SK-N-SH treated with all-trans-retinoic acid at 6 μM for 48 hours (cell line): Measurements from ENCODE around the gene CAPN12.

Source experiments
- ATAC-seq: fragments of 200-7000 bp; cut with Tn5 transposase; 3 replicates; pipeline ENCODE4 v1.9.1; 2020; ENCODE audit warnings: mild to moderate bottlenecking, moderate library complexity
- ARNTL ChIP-seq: fragments of 450-650 bp; formaldehyde crosslinking; IDR thresholded peaks from 2 replicates; pipeline ENCODE4 v1.5.0; 2020; ENCODE audit warnings: low read depth, mild to moderate bottlenecking, moderate library complexity, borderline replicate concordance
- BACH2 ChIP-seq: fragments of 250-450 bp; sonication (Bioruptor Pico); IDR thresholded peaks from 2 replicates; pipeline ENCODE4 v1.9.0; 2021; ENCODE audit warnings: mild to moderate bottlenecking, borderline replicate concordance
- CREB5 ChIP-seq: fragments of 250-450 bp; sonication (Bioruptor Pico); IDR thresholded peaks from 2 replicates; pipeline ENCODE4 v1.5.1; 2020; ENCODE audit warnings: low read depth, mild to moderate bottlenecking, moderate library complexity
- CSDC2 ChIP-seq: fragments of 250-450 bp; sonication (Bioruptor Pico); IDR thresholded peaks from 2 replicates; pipeline ENCODE4 v1.5.0; 2020; ENCODE audit warnings: mild to moderate bottlenecking, moderate library complexity
- CSRNP3 ChIP-seq: fragments of 250-450 bp; sonication (Bioruptor Pico); IDR thresholded peaks from 2 replicates; pipeline ENCODE4 v1.5.1; 2021; ENCODE audit warnings: mild to moderate bottlenecking, moderate library complexity
- ESRRG ChIP-seq: fragments of 250-450 bp; sonication (Bioruptor Pico); IDR thresholded peaks from 2 replicates; pipeline ENCODE4 v1.6.1; 2021; ENCODE audit warnings: mild to moderate bottlenecking
- GLIS3 ChIP-seq: fragments of 250-450 bp; sonication (Bioruptor Pico); IDR thresholded peaks from 2 replicates; pipeline ENCODE4 v1.5.0; 2020; ENCODE audit warnings: mild to moderate bottlenecking, moderate library complexity
- ISL1 ChIP-seq: fragments of 250-450 bp; sonication (Bioruptor Pico); IDR thresholded peaks from 2 replicates; pipeline ENCODE4 v2.1.2; 2022; ENCODE audit warnings: mild to moderate bottlenecking, moderate library complexity
- PATZ1 ChIP-seq: fragments of 250-450 bp; sonication (Bioruptor Pico); IDR thresholded peaks from 2 replicates; pipeline ENCODE4 v1.8.0; 2020; ENCODE audit warnings: mild to moderate bottlenecking, moderate library complexity, borderline replicate concordance
- PPARA ChIP-seq: fragments of 250-450 bp; sonication (Bioruptor Pico); IDR thresholded peaks from 2 replicates; pipeline ENCODE4 v1.5.0; 2020; ENCODE audit warnings: mild to moderate bottlenecking, borderline replicate concordance
- RARB ChIP-seq: fragments of 250-450 bp; sonication (Bioruptor Pico); IDR thresholded peaks from 2 replicates; pipeline ENCODE4 v1.8.0; 2021; ENCODE audit warnings: mild to moderate bottlenecking, moderate library complexity
- SNAI2 ChIP-seq: fragments of 250-450 bp; sonication (Bioruptor Pico); IDR thresholded peaks from 2 replicates; pipeline ENCODE4 v1.5.0; 2020; ENCODE audit warnings: mild to moderate bottlenecking, moderate library complexity
- TCF4 ChIP-seq: fragments of 250-450 bp; sonication (Bioruptor Pico); IDR thresholded peaks from 2 replicates; pipeline ENCODE4 v1.8.0; 2021; ENCODE audit warnings: mild to moderate bottlenecking, moderate library complexity, borderline replicate concordance
- TOX ChIP-seq: fragments of 250-450 bp; sonication (Bioruptor Pico); IDR thresholded peaks from 2 replicates; pipeline ENCODE4 v1.8.0; 2021; ENCODE audit warnings: mild to moderate bottlenecking, moderate library complexity, borderline replicate concordance
- TSHZ2 ChIP-seq: fragments of 250-450 bp; sonication (Bioruptor Pico); IDR thresholded peaks from 2 replicates; pipeline ENCODE4 v1.5.0; 2020; ENCODE audit warnings: mild to moderate bottlenecking, moderate library complexity
- ZC3H10 ChIP-seq: fragments of 250-450 bp; sonication (Bioruptor Pico); IDR thresholded peaks from 2 replicates; pipeline ENCODE4 v1.5.1; 2021; ENCODE audit warnings: mild to moderate bottlenecking, moderate library complexity
- ZFP3 ChIP-seq: fragments of 250-450 bp; sonication (Bioruptor Pico); IDR thresholded peaks from 2 replicates; pipeline ENCODE4 v1.5.0; 2020; ENCODE audit warnings: mild to moderate bottlenecking, moderate library complexity
- ZNF565 ChIP-seq: fragments of 450-650 bp; formaldehyde crosslinking; conservative IDR thresholded peaks from 2 replicates; pipeline ENCODE4 v1.5.0; 2020; ENCODE audit warnings: low read depth, mild to moderate bottlenecking, moderate library complexity
- ZNF70 ChIP-seq: fragments of 450-650 bp; formaldehyde crosslinking; IDR thresholded peaks from 2 replicates; pipeline ENCODE4 v1.5.0; 2020; ENCODE audit warnings: mild to moderate bottlenecking, moderate library complexity
- ZNF8 ChIP-seq: fragments of 450-650 bp; formaldehyde crosslinking; IDR thresholded peaks from 2 replicates; pipeline ENCODE4 v1.5.0; 2020; ENCODE audit warnings: mild to moderate bottlenecking, moderate library complexity
- TF ChIP-seq, protein P1 (sequence below): fragments of 250-450 bp; sonication (Bioruptor Pico); IDR thresholded peaks from 2 replicates; pipeline ENCODE4 v1.8.0; 2021; ENCODE audit warnings: low read depth, mild to moderate bottlenecking, moderate library complexity, borderline replicate concordance

The CAPN12 gene

DNA sequence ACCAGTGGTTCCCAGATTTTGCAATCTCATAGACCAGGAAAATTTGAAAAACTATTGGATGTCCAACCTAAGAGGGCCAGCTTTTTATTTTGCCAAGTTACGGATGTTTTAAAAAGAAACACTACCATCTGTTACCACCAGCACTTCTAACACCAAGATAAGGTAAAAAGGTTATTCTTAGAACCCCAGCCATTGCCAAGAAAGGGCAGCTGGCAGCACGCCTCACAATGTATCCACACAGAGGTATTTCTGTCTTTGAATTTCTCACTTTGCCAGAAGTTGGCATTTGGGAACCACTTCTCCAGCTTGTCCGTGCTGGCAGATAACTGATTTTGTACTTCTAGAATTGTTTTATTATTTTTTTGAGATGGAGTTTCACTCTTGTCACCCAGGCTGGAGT lies 28.7 kb downstream of the CAPN12 start:
- no peak for TF ChIP-seq SNAI2 (CRISPR knock-in tag)
- TF ChIP-seq TCF4 (CRISPR knock-in tag), result no peak
- no peak for TF ChIP-seq ESRRG (CRISPR knock-in tag)
- TF ChIP-seq TOX (CRISPR knock-in tag), result no peak
- TF ChIP-seq GLIS3 (CRISPR knock-in tag), result no peak
- no peak for TF ChIP-seq ARNTL (CRISPR knock-in tag)
- no peak for TF ChIP-seq ZC3H10

DNA sequence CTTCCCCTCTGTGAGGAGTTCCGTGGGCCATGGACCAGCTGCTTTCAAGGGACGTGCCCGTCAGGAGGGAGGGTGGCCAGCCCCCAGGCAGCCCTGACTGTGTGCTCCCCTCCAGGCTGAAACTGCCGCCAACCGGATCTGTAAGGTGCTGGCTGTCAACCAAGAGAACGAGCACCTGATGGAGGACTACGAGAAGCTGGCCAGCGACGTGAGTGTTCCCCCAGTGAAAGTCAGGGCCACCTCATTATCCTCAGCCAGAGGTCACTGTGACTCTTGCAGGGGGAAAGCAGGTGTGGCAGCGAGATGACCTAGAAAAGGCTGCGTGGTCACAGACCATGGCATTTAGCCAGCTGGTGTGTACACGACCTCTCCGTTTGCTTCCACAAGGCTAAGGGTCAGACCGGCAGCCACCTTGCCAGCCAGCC lies 29.9 kb downstream of the CAPN12 start:
- ATAC-seq, result no peak
- TF ChIP-seq ARNTL (CRISPR knock-in tag) (no peak), BACH2 (CRISPR knock-in tag) (no peak), PPARA (CRISPR knock-in tag) (no peak), ZC3H10 (no peak), ZFP3 (CRISPR knock-in tag) (no peak), RARB (no peak), CSDC2 (no peak), TOX (CRISPR knock-in tag) (no peak), GLIS3 (CRISPR knock-in tag) (no peak), TSHZ2 (CRISPR knock-in tag) (no peak)
- TF ChIP-seq, protein P1, sequence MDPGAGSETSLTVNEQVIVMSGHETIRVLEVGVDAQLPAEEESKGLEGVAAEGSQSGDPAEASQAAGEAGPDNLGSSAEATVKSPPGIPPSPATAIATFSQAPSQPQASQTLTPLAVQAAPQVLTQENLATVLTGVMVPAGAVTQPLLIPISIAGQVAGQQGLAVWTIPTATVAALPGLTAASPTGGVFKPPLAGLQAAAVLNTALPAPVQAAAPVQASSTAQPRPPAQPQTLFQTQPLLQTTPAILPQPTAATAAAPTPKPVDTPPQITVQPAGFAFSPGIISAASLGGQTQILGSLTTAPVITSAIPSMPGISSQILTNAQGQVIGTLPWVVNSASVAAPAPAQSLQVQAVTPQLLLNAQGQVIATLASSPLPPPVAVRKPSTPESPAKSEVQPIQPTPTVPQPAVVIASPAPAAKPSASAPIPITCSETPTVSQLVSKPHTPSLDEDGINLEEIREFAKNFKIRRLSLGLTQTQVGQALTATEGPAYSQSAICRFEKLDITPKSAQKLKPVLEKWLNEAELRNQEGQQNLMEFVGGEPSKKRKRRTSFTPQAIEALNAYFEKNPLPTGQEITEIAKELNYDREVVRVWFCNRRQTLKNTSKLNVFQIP (CRISPR knock-in tag), result no peak

More for the DNA sequence above, 28.7 kb downstream of the CAPN12 start:
- ATAC-seq, result no peak

GRCh38 chr19:38713865-38714264 lies 30.4 kb downstream of the CAPN12 start:
- no peak for TF ChIP-seq GLIS3 (CRISPR knock-in tag)
- TF ChIP-seq ISL1 (CRISPR knock-in tag), result no peak
- no peak for TF ChIP-seq PATZ1 (CRISPR knock-in tag)
- no peak for TF ChIP-seq ZFP3 (CRISPR knock-in tag)
- TF ChIP-seq ZNF565, result no peak
- TF ChIP-seq ESRRG (CRISPR knock-in tag), result no peak
- TF ChIP-seq CSRNP3 (CRISPR knock-in tag), result no peak
- TF ChIP-seq ZNF70 (CRISPR knock-in tag), result no peak
- no peak for TF ChIP-seq TCF4 (CRISPR knock-in tag)
- TF ChIP-seq CREB5, result no peak
- TF ChIP-seq CSDC2, result no peak
- TF ChIP-seq ARNTL (CRISPR knock-in tag), result no peak
- TF ChIP-seq TSHZ2 (CRISPR knock-in tag), result no peak
- no peak for TF ChIP-seq RARB
- no peak for TF ChIP-seq SNAI2 (CRISPR knock-in tag)
- no peak for TF ChIP-seq ZNF8 (CRISPR knock-in tag)
- TF ChIP-seq, protein P1 (CRISPR knock-in tag), result no peak
- ATAC-seq, result no peak
